Breast epithelium (tissue), 3 donors: ENCODE data around the gene DYSF.

Experiments used
- CTCF ChIP-seq, 3 donors: fragments of 450-650 bp; IDR thresholded peaks; one replicate each; pipeline ENCODE4 v1.5.1; 2016 to 2017; ENCODE audit warnings: antibody characterized with exemption in 3 of 3, mild to moderate bottlenecking in 3 of 3, moderate library complexity in 3 of 3
- POLR2A ChIP-seq: fragments of 450-650 bp; IDR thresholded peaks from one replicate; pipeline ENCODE4 v1.6.1; 2016; ENCODE audit warnings: antibody characterized with exemption, mild to moderate bottlenecking, moderate library complexity

- TF ChIP-seq CTCF (IDR thresholded peaks at IDR 0.05): no peak
- TF ChIP-seq POLR2A: no peak
Observed at GRCh38 chr2:71528131-71528591, 74.8 kb downstream of the DYSF start.
